ENCODE results near the gene SIGLEC9.

DNA sequence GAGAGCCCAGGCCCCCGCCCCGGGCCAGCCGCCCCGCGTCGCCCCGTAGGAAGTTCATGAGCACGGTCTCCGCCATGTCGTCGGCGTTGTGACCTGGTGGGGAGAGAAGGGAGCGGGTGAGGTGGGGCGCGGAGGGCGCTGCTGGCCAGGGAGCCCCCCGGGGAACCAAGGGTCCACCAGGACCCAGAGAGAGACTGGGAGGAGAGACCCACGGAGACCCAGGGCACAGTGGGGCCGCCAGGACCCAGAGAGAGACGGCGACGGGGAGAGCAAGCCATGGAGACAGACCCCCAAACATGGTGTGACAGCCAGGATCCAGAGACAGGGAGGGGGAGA, 25.7 kb upstream of the SIGLEC9 start:
- no peak for TF ChIP-seq PREB (CRISPR knock-in tag; IDR thresholded peaks at IDR 0.05; ENCODE audit: borderline replicate concordance)
- TF ChIP-seq CTCF (IDR thresholded peaks at IDR 0.05), result no peak
- no peak for TF ChIP-seq ZNF263 (CRISPR knock-in tag; IDR thresholded peaks at IDR 0.05; ENCODE audit: low read depth)
- TF ChIP-seq, protein P1, sequence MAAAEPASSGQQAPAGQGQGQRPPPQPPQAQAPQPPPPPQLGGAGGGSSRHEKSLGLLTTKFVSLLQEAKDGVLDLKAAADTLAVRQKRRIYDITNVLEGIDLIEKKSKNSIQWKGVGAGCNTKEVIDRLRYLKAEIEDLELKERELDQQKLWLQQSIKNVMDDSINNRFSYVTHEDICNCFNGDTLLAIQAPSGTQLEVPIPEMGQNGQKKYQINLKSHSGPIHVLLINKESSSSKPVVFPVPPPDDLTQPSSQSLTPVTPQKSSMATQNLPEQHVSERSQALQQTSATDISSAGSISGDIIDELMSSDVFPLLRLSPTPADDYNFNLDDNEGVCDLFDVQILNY (CRISPR knock-in tag; IDR thresholded peaks at IDR 0.05), result no peak
- no peak for TF ChIP-seq ZNF121 (CRISPR knock-in tag; IDR thresholded peaks at IDR 0.05)
- no peak for TF ChIP-seq SP1 (CRISPR knock-in tag; conservative IDR thresholded peaks at IDR 0.05)
- TF ChIP-seq ATF1 (CRISPR knock-in tag; IDR thresholded peaks at IDR 0.05), result no peak
- TF ChIP-seq GABPB1 (CRISPR knock-in tag; IDR thresholded peaks at IDR 0.05), result no peak
- no peak for TF ChIP-seq HMGXB4 (CRISPR knock-in tag; IDR thresholded peaks at IDR 0.05)
